PC-9 (cell line): ENCODE results near the gene ARHGEF40. TPM values are rescaled to one million over a fixed set of nuclear protein-coding genes. Genes with fewer than 3 reads are reported as not detected.
A peak's percentile ranks its signal among the peaks of the same experiment; 100 is the strongest.

Experiments
- BruUV-seq: library from RNA; stranded (reverse); fragments of 400-500 nt; replicated peaks from 2 replicates; lab custom pipeline; 2021; lab: Mats Ljungman, UMichigan
- CTCF ChIA-PET: fragments of 300-600 bp; sonication (Branson Sonifier 250); formaldehyde crosslinking; loops from one replicate; lab custom pipeline; 2022; ENCODE audit warnings: antibody characterized with exemption; lab: Charles Lee
- POLR2A ChIA-PET: fragments of 300-600 bp; sonication (Branson Sonifier 250); formaldehyde crosslinking; loops from one replicate; lab custom pipeline; 2022; ENCODE audit warnings: antibody characterized with exemption; ENCODE audit not compliant: unreplicated experiment; lab: Charles Lee
- DNase-seq, 2 experiments: peaks; one replicate each; pipeline versions ENCODE4 v3.0.0 to v3.0.0-alpha.2; 2015 to 2022; ENCODE audit warnings: mixed read lengths in 1 of 2
- H2AFZ ChIP-seq: fragments of 200-600 bp; sonication (generic); 2 replicates; pipeline ENCODE4 v1.8.1; 2017; ENCODE audit warnings: antibody characterized with exemption
- H3F3A ChIP-seq: fragments of 200-600 bp; sonication (generic); 2 replicates; pipeline ENCODE4 v1.8.1; 2017; ENCODE audit warnings: antibody characterized with exemption, mild to moderate bottlenecking, low read depth; ENCODE audit not compliant: insufficient read depth
- H3K27ac ChIP-seq: fragments of 200-600 bp; sonication (generic); 2 replicates; pipeline ENCODE4 v1.6.1; 2016; ENCODE audit warnings: mixed run types
- H3K27me3 ChIP-seq: fragments of 200-600 bp; sonication (generic); 2 replicates; pipeline ENCODE4 v1.6.1; 2016; ENCODE audit warnings: low read depth, mixed run types; ENCODE audit not compliant: insufficient read depth
- H3K36me3 ChIP-seq: fragments of 200-600 bp; sonication (generic); 2 replicates; pipeline ENCODE4 v1.6.1; 2016; ENCODE audit warnings: low read depth, mixed run types
- H3K4me1 ChIP-seq: fragments of 200-600 bp; sonication (generic); replicated peaks from 2 replicates; pipeline ENCODE4 v1.6.1; 2016; ENCODE audit warnings: mixed run types; ENCODE audit not compliant: insufficient read depth
- H3K4me2 ChIP-seq: fragments of 200-600 bp; sonication (generic); 2 replicates; pipeline ENCODE4 v1.6.1; 2017; ENCODE audit warnings: mixed run types
- H3K4me3 ChIP-seq: fragments of 200-600 bp; sonication (generic); 2 replicates; pipeline ENCODE4 v1.6.1; 2016; ENCODE audit warnings: mixed run types
- H3K79me2 ChIP-seq: fragments of 200-600 bp; sonication (generic); 2 replicates; pipeline ENCODE4 v1.6.1; 2017; ENCODE audit warnings: low read depth, mixed run types
- H3K9me2 ChIP-seq: fragments of 200-600 bp; sonication (generic); 2 replicates; pipeline ENCODE4 v1.8.1; 2017; ENCODE audit warnings: mild to moderate bottlenecking; ENCODE audit not compliant: insufficient read depth
- H3K9me3 ChIP-seq: fragments of 200-600 bp; sonication (generic); 2 replicates; pipeline ENCODE4 v1.8.1; 2016; ENCODE audit warnings: low read depth; ENCODE audit not compliant: insufficient read depth
- H4K20me1 ChIP-seq: fragments of 200-600 bp; sonication (generic); 2 replicates; pipeline ENCODE4 v1.8.1; 2017; ENCODE audit not compliant: insufficient read depth
- EZH2 ChIP-seq: fragments of 200-600 bp; sonication (generic); IDR thresholded peaks from 2 replicates; pipeline ENCODE4 v1.8.0; 2017; ENCODE audit warnings: antibody characterized with exemption, low read depth
- intact Hi-C: fragments of 100-400 bp; cut with micrococcal nuclease; formaldehyde crosslinking; loops from one replicate; pipeline ENCODE4 v1.10.0; 2022; ENCODE audit not compliant: unreplicated experiment
- total RNA-seq: library from RNA; stranded (reverse); gene quantifications from 2 replicates; pipeline ENCODE4 v1.2.3, GENCODE V29; 2021
- TF ChIP-seq, protein P1 (sequence below): fragments of 200-600 bp; sonication (generic); conservative IDR thresholded peaks from 2 replicates; pipeline ENCODE4 v1.6.1; 2017; ENCODE audit warnings: mixed run types, antibody characterized with exemption, mild to moderate bottlenecking, moderate library complexity

Gene ARHGEF40
- total RNA-seq, 1 experiment from 2014 or later, result 13.0 TPM

DNA sequence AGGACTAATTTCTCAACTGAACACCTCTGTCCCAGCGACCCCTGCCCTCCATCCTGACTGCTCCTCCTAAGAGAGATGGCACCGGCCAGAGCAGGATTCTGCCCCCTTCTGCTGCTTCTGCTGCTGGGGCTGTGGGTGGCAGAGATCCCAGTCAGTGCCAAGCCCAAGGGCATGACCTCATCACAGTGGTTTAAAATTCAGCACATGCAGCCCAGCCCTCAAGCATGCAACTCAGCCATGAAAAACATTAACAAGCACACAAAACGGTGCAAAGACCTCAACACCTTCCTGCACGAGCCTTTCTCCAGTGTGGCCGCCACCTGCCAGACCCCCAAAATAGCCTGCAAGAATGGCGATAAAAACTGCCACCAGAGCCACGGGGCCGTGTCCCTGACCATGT, 27.2 kb upstream of the ARHGEF40 start:
- no peaks in the 10 kb centered on the region for H3K36me3 ChIP-seq
- intact Hi-C loops, result no loop called here
- H3K9me2 ChIP-seq, result no peaks in the 10 kb centered on the region
- no peak overlapping the region for H3K27ac ChIP-seq
- BruUV-seq, result no TSS peak
- peaks cover 15% of the 10 kb centered on the region for H3K4me1 ChIP-seq
- no peak overlapping the region for H2AFZ ChIP-seq
- no peak overlapping the region for H3K4me3 ChIP-seq
- peaks cover 9% of the 10 kb centered on the region; the same call in 1 of the 2 replicates for H3F3A ChIP-seq
- H3K9me3 ChIP-seq, result no peaks in the 10 kb centered on the region
- no peaks in the 10 kb centered on the region for H3K79me2 ChIP-seq
- no peaks in the 10 kb centered on the region for H4K20me1 ChIP-seq
- no peak overlapping the region for H3K4me2 ChIP-seq
- ChIA-PET CTCF (no interaction called here), POLR2A (no interaction called here)
- DNase-seq, result no peak
- no peaks in the 10 kb centered on the region for H3K27me3 ChIP-seq
- no peak for TF ChIP-seq EZH2
- TF ChIP-seq, protein P1, sequence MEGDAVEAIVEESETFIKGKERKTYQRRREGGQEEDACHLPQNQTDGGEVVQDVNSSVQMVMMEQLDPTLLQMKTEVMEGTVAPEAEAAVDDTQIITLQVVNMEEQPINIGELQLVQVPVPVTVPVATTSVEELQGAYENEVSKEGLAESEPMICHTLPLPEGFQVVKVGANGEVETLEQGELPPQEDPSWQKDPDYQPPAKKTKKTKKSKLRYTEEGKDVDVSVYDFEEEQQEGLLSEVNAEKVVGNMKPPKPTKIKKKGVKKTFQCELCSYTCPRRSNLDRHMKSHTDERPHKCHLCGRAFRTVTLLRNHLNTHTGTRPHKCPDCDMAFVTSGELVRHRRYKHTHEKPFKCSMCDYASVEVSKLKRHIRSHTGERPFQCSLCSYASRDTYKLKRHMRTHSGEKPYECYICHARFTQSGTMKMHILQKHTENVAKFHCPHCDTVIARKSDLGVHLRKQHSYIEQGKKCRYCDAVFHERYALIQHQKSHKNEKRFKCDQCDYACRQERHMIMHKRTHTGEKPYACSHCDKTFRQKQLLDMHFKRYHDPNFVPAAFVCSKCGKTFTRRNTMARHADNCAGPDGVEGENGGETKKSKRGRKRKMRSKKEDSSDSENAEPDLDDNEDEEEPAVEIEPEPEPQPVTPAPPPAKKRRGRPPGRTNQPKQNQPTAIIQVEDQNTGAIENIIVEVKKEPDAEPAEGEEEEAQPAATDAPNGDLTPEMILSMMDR, result no peak

DNA sequence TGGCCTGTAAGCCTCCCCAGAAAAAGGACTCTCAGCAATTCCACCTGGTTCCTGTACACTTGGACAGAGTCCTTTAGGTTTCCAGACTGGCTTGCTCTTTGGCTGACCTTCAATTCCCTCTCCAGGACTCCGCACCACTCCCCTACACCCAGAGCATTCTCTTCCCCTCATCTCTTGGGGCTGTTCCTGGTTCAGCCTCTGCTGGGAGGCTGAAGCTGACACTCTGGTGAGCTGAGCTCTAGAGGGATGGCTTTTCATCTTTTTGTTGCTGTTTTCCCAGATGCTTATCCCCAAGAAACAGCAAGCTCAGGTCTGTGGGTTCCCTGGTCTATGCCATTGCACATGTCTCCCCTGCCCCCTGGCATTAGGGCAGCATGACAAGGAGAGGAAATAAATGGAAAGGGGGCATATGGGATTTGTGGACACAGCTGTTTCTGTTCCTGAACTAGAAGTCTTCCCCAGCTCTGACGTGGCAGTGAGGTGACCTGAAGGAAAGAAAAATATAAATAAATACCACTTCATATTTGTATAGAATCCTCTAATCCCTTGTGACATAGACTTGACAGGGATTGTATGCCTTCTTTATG, 26.6 kb upstream of the ARHGEF40 start:
- Histone ChIP-seq H3K4me2 (peak overlapping the region; percentile 40), H3K27ac (no peak overlapping the region), H2AFZ (no peak overlapping the region), H3K27me3 (no peaks in the 10 kb centered on the region), H3F3A (peaks cover 9% of the 10 kb centered on the region; the same call in 1 of the 2 replicates), H3K4me3 (no peak overlapping the region), H3K4me1 (peaks cover 15% of the 10 kb centered on the region), H4K20me1 (no peaks in the 10 kb centered on the region), H3K9me3 (no peaks in the 10 kb centered on the region), H3K36me3 (no peaks in the 10 kb centered on the region), H3K79me2 (no peaks in the 10 kb centered on the region), H3K9me2 (no peaks in the 10 kb centered on the region)
- ChIA-PET POLR2A (no interaction called here), CTCF (interaction anchor here (0.8 kb wide), 1 partner anchor 29 kb away, joined by 4 read pairs; no protein-coding TSS in a partner anchor)
- TF ChIP-seq, protein P1, result no peak
- no TSS peak for BruUV-seq
- intact Hi-C loops, result no loop called here
- DNase-seq, result no peak

DNA sequence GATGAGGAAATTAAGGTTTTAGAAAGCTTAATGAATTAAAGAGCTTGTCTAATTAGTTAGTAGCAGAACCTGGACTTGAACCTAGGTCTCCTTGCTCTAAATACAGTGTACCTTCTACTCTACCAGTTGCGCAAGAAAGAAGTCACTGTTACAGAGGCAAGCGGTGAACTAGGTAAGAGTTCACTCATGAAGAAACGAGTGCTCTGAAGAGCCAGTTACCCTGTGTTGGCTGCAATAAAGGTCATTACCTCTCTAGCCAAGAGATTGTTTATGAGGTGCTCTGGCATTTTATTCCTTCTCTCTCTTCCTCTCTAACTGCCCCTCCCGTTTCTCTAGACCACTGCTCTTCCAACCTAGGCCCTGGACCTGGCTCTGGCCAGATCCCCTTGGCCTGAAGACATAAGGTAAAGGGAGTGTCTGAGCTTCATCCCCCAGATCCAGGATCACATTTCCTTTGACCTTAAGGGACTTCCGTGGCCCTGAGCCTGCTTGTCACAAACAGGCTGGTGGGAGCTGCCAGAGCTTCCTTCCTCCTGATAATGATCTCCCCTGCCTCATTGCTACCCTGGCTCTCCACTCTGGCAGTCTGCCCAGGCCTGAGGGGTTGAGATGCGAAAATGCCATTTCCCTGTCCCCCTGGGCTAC, 26.0 kb upstream of the ARHGEF40 start:
- Histone ChIP-seq H3K36me3 (no peaks in the 10 kb centered on the region), H3K79me2 (no peaks in the 10 kb centered on the region), H2AFZ (no peak overlapping the region), H3K9me2 (no peaks in the 10 kb centered on the region), H3K27me3 (no peaks in the 10 kb centered on the region), H3K4me2 (peak overlapping the region; percentile 40), H3K27ac (no peak overlapping the region), H4K20me1 (no peaks in the 10 kb centered on the region), H3K4me3 (no peak overlapping the region), H3K4me1 (peaks cover 15% of the 10 kb centered on the region), H3F3A (peaks cover 9% of the 10 kb centered on the region; the same call in 1 of the 2 replicates), H3K9me3 (no peaks in the 10 kb centered on the region)
- POLR2A ChIA-PET, result no interaction called here
- BruUV-seq, result no TSS peak
- intact Hi-C loops, result no loop called here
- TF ChIP-seq, protein P1, result no peak
- TF ChIP-seq EZH2, result no peak
- CTCF ChIA-PET, result interaction anchor here (0.8 kb wide), 1 partner anchor 29 kb away, joined by 4 read pairs; no protein-coding TSS in a partner anchor
- peak; percentile 47 to 55 for DNase-seq
